Lung (tissue), 12 donors: Measurements from ENCODE around the gene CDH23. TPM values are rescaled to one million over a fixed set of nuclear protein-coding genes. Genes with fewer than 3 reads are reported as not detected.
A peak's percentile ranks its signal among the peaks of the same experiment; 100 is the strongest.

Source experiments
- ATAC-seq: fragments of 200-7000 bp; cut with Tn5 transposase; one replicate; pipeline ENCODE4 v1.9.1; 2020; ENCODE audit warnings: moderate number of reproducible peaks; ENCODE audit not compliant: insufficient read depth, low FRiP score
- DNase-seq, 3 donors: peaks; one replicate each; pipeline ENCODE4 v3.0.0-alpha.2; 2013 to 2017
- H3K27ac ChIP-seq, 2 donors: one replicate each; pipeline ENCODE4 v1.5.1; 2013; ENCODE audit warnings: mild to moderate bottlenecking in 2 of 2, moderate library complexity in 2 of 2, control low read depth in 1 of 2, inconsistent platforms in 1 of 2, low read depth in 1 of 2, low read length in 1 of 2
- H3K27me3 ChIP-seq, 3 donors: one replicate each; pipeline ENCODE4 v1.5.1; 2013; ENCODE audit warnings: low read length in 2 of 3; ENCODE audit not compliant: control insufficient read depth in 3 of 3, insufficient read depth in 3 of 3
- H3K36me3 ChIP-seq, 4 donors: one replicate each; pipeline ENCODE4 v1.5.1; 2013; ENCODE audit warnings: low read length in 4 of 4, mild to moderate bottlenecking in 1 of 4, moderate library complexity in 1 of 4; ENCODE audit not compliant: control insufficient read depth in 4 of 4, insufficient read depth in 4 of 4
- H3K4me1 ChIP-seq, 5 donors: one replicate each; pipeline ENCODE4 v1.5.1; 2013; ENCODE audit warnings: low read length in 5 of 5, mild to moderate bottlenecking in 2 of 5, moderate library complexity in 1 of 5; ENCODE audit not compliant: control insufficient read depth in 5 of 5, insufficient read depth in 5 of 5
- H3K4me3 ChIP-seq: one replicate; pipeline ENCODE4 v1.5.1; 2013; ENCODE audit warnings: mild to moderate bottlenecking, control low read depth, moderate library complexity
- H3K9ac ChIP-seq, 2 donors: one replicate each; pipeline ENCODE4 v1.5.1; 2013; ENCODE audit warnings: low read length in 2 of 2, control low read depth in 1 of 2; ENCODE audit not compliant: insufficient read depth in 1 of 2
- H3K9me3 ChIP-seq, 4 donors: one replicate each; pipeline ENCODE4 v1.5.1; 2013; ENCODE audit warnings: low read length in 3 of 4, mild to moderate bottlenecking in 1 of 4, moderate library complexity in 1 of 4; ENCODE audit not compliant: control insufficient read depth in 4 of 4, insufficient read depth in 3 of 4
- WGBS, 2 donors: extraction: QIAGEN DNeasy Blood & Tissue Kit; methylation state at CpG; one replicate each; pipeline ENCODE4 v1.1.7; 2013; 5-methylcytosine and 5-hydroxymethylcytosine counted together
- polyA plus RNA-seq, 2 donors: library from polyadenylated mRNA; stranded (reverse); fragments of 200-250 nt; gene quantifications; one replicate each; pipeline ENCODE4 v1.2.1, GENCODE V29; 2013
- total RNA-seq, 2 donors: library from RNA; depleted of rRNA in 1 of 2; stranded (reverse); fragments of >200 nt in 1 of 2; gene quantifications; one replicate each; pipeline ENCODE4 v1.2.1, GENCODE V29; 2014 to 2021
- TF ChIP-seq, protein P1 (sequence below): IDR thresholded peaks from 2 replicates; pipeline ENCODE4 v1.5.1; 2012; ENCODE audit warnings: mild to moderate bottlenecking; ENCODE audit errors: control extremely low read depth, extremely low read depth
- donor health status: control.
- donor health status: control.
- donor health status: Bipolar disorder and iron deficiency.
- donor health status: healthy.
- donor health status: DM: yes; HTN: yes; CAD: no.

Gene CDH23
- total and polyA plus RNA-seq, 4 donors, result 4.5 to 29.5 (median 6.0) TPM

DNA sequence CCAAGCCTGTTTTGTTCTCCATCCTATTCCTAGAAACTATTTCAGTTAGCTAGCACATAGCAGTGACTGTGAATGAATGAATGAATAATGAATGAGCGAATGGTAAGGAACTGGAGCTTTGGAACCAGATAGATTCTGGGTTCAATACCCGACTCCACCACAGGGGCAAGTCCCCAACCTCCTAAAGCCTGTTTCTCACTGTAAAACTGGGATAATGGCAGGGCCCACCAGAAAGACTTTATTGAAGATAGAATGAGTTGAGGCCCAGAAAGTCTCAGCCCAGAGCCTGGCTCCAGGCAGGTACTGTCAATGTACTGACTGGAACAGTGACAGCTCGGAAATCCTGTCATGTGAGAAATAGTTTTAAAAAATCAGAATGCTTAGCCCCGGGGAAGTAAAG lies 1.1 kb upstream of the CDH23 start:
- whole genome bisulfite sequencing, 2 donors, result 91 to 92% methylated on average over 4 of the region's 4 CpGs
- no peak for DNase-seq
- TF ChIP-seq, protein P1, sequence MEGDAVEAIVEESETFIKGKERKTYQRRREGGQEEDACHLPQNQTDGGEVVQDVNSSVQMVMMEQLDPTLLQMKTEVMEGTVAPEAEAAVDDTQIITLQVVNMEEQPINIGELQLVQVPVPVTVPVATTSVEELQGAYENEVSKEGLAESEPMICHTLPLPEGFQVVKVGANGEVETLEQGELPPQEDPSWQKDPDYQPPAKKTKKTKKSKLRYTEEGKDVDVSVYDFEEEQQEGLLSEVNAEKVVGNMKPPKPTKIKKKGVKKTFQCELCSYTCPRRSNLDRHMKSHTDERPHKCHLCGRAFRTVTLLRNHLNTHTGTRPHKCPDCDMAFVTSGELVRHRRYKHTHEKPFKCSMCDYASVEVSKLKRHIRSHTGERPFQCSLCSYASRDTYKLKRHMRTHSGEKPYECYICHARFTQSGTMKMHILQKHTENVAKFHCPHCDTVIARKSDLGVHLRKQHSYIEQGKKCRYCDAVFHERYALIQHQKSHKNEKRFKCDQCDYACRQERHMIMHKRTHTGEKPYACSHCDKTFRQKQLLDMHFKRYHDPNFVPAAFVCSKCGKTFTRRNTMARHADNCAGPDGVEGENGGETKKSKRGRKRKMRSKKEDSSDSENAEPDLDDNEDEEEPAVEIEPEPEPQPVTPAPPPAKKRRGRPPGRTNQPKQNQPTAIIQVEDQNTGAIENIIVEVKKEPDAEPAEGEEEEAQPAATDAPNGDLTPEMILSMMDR, result no peak

DNA sequence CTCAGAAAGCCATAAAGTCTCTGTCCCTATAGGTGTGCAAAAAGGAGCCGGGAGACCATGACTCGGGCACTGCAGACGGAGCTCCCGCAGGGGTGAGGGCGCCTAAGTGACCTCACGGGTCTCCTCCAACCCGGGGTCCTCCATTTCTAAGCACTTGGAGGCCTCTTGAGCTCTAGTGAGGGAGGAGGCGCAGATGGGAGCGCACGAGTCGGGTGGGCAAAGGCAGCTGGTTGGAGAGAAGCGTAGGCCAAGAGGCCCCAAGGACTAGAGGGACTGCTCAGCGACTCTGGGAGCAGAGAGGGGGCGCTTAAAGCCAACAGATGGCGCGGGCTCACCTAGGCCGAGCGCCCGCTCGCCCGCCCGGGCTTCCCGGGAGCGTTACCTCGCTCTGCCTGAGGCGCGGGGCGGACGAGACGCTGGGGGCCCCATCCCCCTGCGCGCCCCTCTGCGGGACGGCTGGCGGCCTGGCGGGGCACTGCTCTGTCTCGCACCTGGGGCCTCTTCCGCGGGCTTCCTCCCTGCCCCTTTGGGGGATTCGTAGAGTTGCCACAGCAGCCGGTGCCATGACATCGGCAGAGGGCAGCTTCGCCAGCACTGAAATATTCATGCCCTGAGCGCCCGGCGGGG lies 523 bp upstream of the CDH23 start:
- Histone ChIP-seq H3K9me3 (no peaks in the 10 kb centered on the region), H3K27me3 (peaks cover 0 to 40% (median 19%) of the 10 kb centered on the region in 3 donors), H3K4me3 (no peak overlapping the region), H3K9ac (no peak overlapping the region), H3K4me1 (peaks cover 0 to 12% (median 6%) of the 10 kb centered on the region in 5 donors), H3K27ac (no peak overlapping the region), H3K36me3 (no peaks in the 10 kb centered on the region)
- 22% methylated on average over 30 to 46 of the region's 46 CpGs for WGBS, 2 donors
- peak; percentile 50 for ATAC-seq
- peak; percentile 80 to 84 (median 83) for DNase-seq
- TF ChIP-seq, protein P1, result peak; percentile 3

More for the DNA sequence above, 1.1 kb upstream of the CDH23 start:
- Histone ChIP-seq H3K9me3 (no peaks in the 10 kb centered on the region), H3K4me1 (peaks cover 0 to 17% (median 8%) of the 10 kb centered on the region in 5 donors), H3K27me3 (peaks cover 0 to 40% (median 19%) of the 10 kb centered on the region in 3 donors), H3K9ac (no peak overlapping the region), H3K4me3 (no peak overlapping the region), H3K27ac (no peak overlapping the region), H3K36me3 (no peaks in the 10 kb centered on the region)
- ATAC-seq, result no peak

DNA sequence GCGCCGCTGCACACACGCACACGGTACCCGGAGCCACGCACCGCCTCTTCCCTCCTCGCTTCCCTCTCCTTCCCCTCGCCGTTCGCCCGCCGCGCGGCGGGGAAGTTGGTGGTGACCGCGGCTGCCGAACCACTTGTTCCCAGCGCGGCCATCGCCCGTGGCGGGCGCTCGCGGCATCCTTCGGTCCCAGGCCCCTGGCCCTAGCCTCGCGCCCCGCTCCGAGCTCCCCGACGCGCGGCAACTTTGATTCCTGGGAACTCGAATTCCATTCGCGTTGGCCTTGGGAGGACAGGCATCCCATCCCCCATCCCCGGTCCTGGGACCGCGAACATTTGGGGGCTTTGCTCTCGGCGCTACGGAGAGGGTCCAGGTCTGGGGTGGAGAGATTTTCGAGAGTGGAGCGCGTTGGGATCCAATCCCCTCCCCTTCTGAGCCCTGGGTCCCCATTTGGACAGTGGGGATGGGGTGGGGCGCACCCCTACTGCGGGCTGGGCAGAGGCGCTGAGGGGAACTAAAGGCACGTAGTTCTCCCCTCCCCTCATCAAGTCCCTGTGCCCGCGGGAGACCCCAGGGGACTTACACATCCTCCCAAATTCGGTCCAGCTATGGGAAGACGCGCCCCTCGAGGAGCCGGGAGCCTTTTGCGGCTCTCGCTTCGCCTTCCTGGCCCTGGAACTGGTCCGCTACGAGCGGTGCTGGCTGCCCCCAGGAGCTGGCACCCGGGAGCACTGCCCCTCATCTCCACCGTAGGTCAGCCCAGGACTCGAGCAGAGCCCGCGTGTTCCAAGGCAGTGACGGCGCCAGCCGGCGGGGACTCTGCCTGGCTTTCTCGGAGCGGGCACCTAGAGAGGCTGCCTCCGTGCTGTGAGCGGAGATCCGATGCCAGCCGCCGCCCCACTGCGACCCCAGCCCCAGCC lies 834 bp downstream of the CDH23 start:
- ATAC-seq (no peak), DNase-seq (peak in 2 of 3 donors; percentile 19 to 32)
- Histone ChIP-seq H3K4me1 (peaks cover 0 to 12% (median 6%) of the 10 kb centered on the region in 5 donors), H3K4me3 (peak overlapping the region; percentile 18), H3K9ac (no peak overlapping the region), H3K36me3 (no peaks in the 10 kb centered on the region), H3K27me3 (peaks cover 0 to 40% (median 19%) of the 10 kb centered on the region in 3 donors), H3K9me3 (no peaks in the 10 kb centered on the region), H3K27ac (no peak overlapping the region)
- 2 to 3% methylated on average over 62 to 82 of the region's 82 CpGs for WGBS, 2 donors
- TF ChIP-seq, protein P1, result no peak
